DOHH2 (cell line): ENCODE measurements around the gene RAB4A.

Experiments
- H3F3A ChIP-seq: fragments of 200-600 bp; sonication (generic), shearing (Covaris generic); 2 replicates; pipeline ENCODE4 v1.6.0; 2016; ENCODE audit warnings: antibody characterized with exemption, mild to moderate bottlenecking; ENCODE audit not compliant: control insufficient read depth, insufficient read depth
- H3K27ac ChIP-seq: fragments of 200-600 bp; sonication (generic); 2 replicates; pipeline ENCODE4 v1.5.1; 2014; ENCODE audit warnings: low read depth, mild to moderate bottlenecking, low read length, moderate library complexity
- H3K27me3 ChIP-seq: fragments of 200-600 bp; sonication (generic); 2 replicates; pipeline ENCODE4 v1.6.1; 2014; ENCODE audit warnings: mild to moderate bottlenecking, low read length, mixed read lengths; ENCODE audit not compliant: control insufficient read depth
- H3K36me3 ChIP-seq: fragments of 200-600 bp; sonication (generic); 2 replicates; pipeline ENCODE4 v1.6.1; 2014; ENCODE audit warnings: mild to moderate bottlenecking, low read length, moderate library complexity, mixed read lengths; ENCODE audit not compliant: control insufficient read depth
- H3K4me1 ChIP-seq: fragments of 200-600 bp; sonication (generic); 2 replicates; pipeline ENCODE4 v1.6.1; 2014; ENCODE audit warnings: mild to moderate bottlenecking, low read length, mixed read lengths; ENCODE audit not compliant: control insufficient read depth
- H3K4me2 ChIP-seq: fragments of 200-600 bp; sonication (generic); 2 replicates; pipeline ENCODE4 v1.6.0; 2014; ENCODE audit warnings: mild to moderate bottlenecking, low read length, moderate library complexity
- H3K4me3 ChIP-seq: fragments of 200-600 bp; sonication (generic); 2 replicates; pipeline ENCODE4 v1.5.1; 2014; ENCODE audit warnings: mild to moderate bottlenecking, low read length, mixed read lengths
- H3K79me2 ChIP-seq: fragments of 200-600 bp; sonication (generic); 2 replicates; pipeline ENCODE4 v1.6.1; 2014; ENCODE audit warnings: mild to moderate bottlenecking, low read length, mixed read lengths; ENCODE audit not compliant: control insufficient read depth
- H3K9me2 ChIP-seq: fragments of 200-600 bp; sonication (generic); replicated peaks from 2 replicates; pipeline ENCODE4 v1.6.1; 2014; ENCODE audit warnings: mild to moderate bottlenecking, low read length, mixed read lengths; ENCODE audit not compliant: control insufficient read depth
- H3K9me3 ChIP-seq: fragments of 200-600 bp; sonication (generic); 2 replicates; pipeline ENCODE4 v1.6.1; 2014; ENCODE audit warnings: antibody characterized with exemption, low read length, mixed read lengths; ENCODE audit not compliant: control insufficient read depth, insufficient read depth
- H4K20me1 ChIP-seq: fragments of 200-600 bp; sonication (generic); 2 replicates; pipeline ENCODE4 v1.6.0; 2014; ENCODE audit warnings: low read depth, mild to moderate bottlenecking, antibody characterized with exemption, low read length, moderate library complexity; ENCODE audit not compliant: control insufficient read depth, insufficient read depth
- EZH2phosphoT487 ChIP-seq: fragments of 200-600 bp; sonication (generic); IDR thresholded peaks from 2 replicates; pipeline ENCODE4 v1.6.1; 2017; ENCODE audit warnings: borderline replicate concordance, mild to moderate bottlenecking, antibody characterized with exemption, low read length, moderate library complexity, mixed read lengths
- TF ChIP-seq, protein P1 (sequence below): fragments of 200-600 bp; sonication (generic); IDR thresholded peaks from one replicate; pipeline ENCODE4 v1.5.1; 2014; ENCODE audit warnings: antibody characterized with exemption, mild to moderate bottlenecking, low read depth, low read length; ENCODE audit not compliant: poor library complexity, severe bottlenecking

The RAB4A gene

DNA sequence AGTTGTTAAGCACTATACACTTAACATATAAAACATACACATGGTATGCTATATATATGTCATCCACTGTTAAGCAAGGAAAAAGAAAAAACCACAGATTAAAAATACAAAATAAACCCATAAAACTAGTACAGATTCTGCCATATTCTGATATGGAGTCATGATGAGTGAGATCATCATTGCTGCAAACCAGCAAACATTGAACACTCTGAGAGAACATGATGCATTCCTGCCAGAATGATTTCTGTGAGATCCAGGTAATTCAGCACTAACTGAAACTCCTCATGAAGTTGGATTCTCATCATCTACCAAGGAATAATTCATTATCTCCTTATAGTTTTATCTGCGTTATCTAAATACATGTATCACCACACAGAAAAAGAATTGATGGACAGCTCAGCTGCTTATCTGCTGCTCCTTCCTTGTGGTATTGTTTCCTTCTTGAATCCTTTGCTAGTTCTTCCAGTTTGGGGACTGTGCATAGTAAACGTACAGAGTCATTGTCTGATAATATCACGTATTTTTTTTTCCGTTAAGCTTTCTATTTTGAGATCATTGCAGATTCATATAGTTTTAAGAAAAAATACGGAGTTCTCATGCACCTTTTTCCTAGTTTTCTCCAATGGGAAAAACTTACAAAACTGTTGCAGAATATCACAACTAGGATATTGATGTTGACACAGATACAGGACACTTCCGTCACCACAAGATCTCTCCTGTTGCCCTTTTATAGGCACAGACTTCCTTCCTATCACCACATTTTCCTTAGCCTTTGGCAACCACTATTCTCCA is 9.3 kb downstream of the RAB4A start:
- no peaks in the 10 kb centered on the region for H3K9me2 ChIP-seq
- no peak overlapping the region for H3K27ac ChIP-seq
- no peak overlapping the region for H3K4me3 ChIP-seq
- H3K27me3 ChIP-seq: no peaks in the 10 kb centered on the region
- H3K4me1 ChIP-seq: no peaks in the 10 kb centered on the region
- no peaks in the 10 kb centered on the region for H3F3A ChIP-seq
- H4K20me1 ChIP-seq: peaks cover 9% of the 10 kb centered on the region
- peaks cover 95% of the 10 kb centered on the region for H3K79me2 ChIP-seq
- H3K36me3 ChIP-seq: peaks cover 4% of the 10 kb centered on the region
- no peak for TF ChIP-seq EZH2phosphoT487
- TF ChIP-seq, protein P1, sequence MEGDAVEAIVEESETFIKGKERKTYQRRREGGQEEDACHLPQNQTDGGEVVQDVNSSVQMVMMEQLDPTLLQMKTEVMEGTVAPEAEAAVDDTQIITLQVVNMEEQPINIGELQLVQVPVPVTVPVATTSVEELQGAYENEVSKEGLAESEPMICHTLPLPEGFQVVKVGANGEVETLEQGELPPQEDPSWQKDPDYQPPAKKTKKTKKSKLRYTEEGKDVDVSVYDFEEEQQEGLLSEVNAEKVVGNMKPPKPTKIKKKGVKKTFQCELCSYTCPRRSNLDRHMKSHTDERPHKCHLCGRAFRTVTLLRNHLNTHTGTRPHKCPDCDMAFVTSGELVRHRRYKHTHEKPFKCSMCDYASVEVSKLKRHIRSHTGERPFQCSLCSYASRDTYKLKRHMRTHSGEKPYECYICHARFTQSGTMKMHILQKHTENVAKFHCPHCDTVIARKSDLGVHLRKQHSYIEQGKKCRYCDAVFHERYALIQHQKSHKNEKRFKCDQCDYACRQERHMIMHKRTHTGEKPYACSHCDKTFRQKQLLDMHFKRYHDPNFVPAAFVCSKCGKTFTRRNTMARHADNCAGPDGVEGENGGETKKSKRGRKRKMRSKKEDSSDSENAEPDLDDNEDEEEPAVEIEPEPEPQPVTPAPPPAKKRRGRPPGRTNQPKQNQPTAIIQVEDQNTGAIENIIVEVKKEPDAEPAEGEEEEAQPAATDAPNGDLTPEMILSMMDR: no peak
- no peaks in the 10 kb centered on the region for H3K9me3 ChIP-seq
- no peak overlapping the region for H3K4me2 ChIP-seq

DNA sequence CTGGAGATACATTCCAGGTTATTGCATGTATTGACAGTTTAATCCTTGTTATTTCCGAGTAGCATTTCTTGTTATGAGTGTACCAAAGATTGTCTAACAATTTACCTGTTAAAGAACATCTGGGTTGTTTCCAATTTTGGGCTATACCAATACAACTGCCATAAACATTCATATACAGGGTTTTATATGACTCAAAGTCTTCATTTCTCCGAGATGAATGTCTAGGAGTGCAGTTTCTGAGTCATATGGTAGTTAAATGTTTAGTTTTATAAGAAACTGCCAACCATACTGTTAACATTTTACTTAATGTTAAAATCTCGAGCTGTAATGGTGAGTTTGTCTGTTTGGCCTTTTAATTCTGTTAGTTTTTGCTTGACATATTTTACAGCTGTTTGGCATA is 10.0 kb downstream of the RAB4A start:
- no peaks in the 10 kb centered on the region for H3F3A ChIP-seq
- H4K20me1 ChIP-seq: peaks cover 11% of the 10 kb centered on the region
- peaks cover 93% of the 10 kb centered on the region for H3K79me2 ChIP-seq
- no peaks in the 10 kb centered on the region for H3K9me2 ChIP-seq
- H3K27ac ChIP-seq: no peak overlapping the region
- H3K4me2 ChIP-seq: no peak overlapping the region
- no peaks in the 10 kb centered on the region for H3K9me3 ChIP-seq
- no peaks in the 10 kb centered on the region for H3K27me3 ChIP-seq
- H3K4me1 ChIP-seq: no peaks in the 10 kb centered on the region
- H3K4me3 ChIP-seq: no peak overlapping the region
- H3K36me3 ChIP-seq: peaks cover 4% of the 10 kb centered on the region
- no peak for TF ChIP-seq EZH2phosphoT487
- TF ChIP-seq, protein P1: no peak

DNA sequence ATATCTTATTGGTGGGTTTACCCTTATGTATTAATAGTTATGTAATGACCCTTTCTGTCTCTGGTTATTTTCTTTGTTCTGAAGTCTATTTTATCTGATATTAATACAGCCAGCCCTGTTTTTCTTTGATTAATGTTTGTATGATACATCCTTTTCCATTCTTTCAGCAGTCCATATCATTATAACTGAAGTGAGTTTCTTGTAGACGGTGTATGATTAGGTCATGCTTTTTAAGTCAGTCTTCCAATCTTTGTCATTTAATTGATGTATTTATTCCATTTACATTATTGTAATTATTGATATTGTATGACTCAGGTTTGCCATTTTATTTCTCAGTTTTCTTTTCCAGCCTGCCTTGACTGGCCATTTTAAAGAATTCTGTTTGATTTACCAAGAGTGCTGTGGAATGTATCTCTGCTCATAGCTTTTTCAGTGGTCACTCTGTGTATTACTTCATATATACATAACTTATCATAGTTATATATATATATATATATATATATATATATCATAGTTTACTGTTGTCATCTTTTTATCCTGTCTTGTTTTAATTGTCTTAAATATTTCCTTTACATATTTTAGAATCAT is 10.5 kb downstream of the RAB4A start:
- H3K4me1 ChIP-seq: no peaks in the 10 kb centered on the region
- no peaks in the 10 kb centered on the region for H3K27me3 ChIP-seq
- H4K20me1 ChIP-seq: peaks cover 11% of the 10 kb centered on the region
- H3K36me3 ChIP-seq: peaks cover 4% of the 10 kb centered on the region
- H3K4me3 ChIP-seq: no peak overlapping the region
- no peaks in the 10 kb centered on the region for H3K9me2 ChIP-seq
- no peak overlapping the region for H3K27ac ChIP-seq
- H3F3A ChIP-seq: no peaks in the 10 kb centered on the region
- TF ChIP-seq, protein P1: no peak
- no peak for TF ChIP-seq EZH2phosphoT487
- H3K9me3 ChIP-seq: no peaks in the 10 kb centered on the region
- H3K79me2 ChIP-seq: peaks cover 93% of the 10 kb centered on the region
- no peak overlapping the region for H3K4me2 ChIP-seq
